ENCODE results near the gene NLRP6. TPM values are rescaled to one million over a fixed set of nuclear protein-coding genes. Genes with fewer than 3 reads are reported as not detected.
"Not testable (repeated sequence)": the region's sequence is repeated elsewhere in the genome, so short reads cannot be mapped to it uniquely, and the experiment has no call there.

The NLRP6 gene
- total and polyA plus RNA-seq, 2 donors from 2014 or later: 0.32 to 1.6 TPM

DNA sequence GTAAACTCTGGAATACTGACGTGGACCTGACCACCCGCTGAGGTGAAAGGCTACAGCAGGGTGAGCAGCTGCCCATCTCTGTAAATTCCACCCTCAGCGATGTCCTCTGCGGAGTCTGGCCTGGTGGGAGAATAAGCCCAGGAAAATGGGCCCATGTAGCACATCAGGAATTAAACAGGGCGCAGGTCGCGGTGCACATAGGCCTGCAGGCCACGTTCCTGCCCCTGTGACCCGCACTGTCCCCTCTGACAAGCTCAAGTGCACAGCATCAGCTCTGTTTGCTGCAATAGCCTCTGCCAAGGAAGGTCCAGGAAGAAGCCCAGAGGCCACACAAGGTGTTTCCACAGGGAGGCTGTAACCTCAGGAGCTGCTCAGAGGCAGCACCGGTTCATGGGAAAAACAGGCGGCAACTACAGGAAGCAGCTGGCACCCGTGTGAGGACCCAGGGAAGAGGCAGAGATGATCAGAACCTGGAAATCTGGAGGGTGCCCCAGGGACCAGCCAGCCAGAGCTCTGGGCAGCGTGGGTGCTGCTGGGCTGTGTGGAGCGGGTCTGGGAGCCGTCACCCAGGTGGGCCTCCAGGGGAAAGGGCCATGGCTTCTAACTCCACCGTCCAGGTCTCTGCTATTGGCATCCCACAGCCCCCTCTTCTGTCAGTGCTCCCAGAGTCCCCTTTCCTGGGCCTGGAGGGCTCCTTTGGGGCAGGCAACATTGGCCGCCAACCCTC is 28.6 kb downstream of the NLRP6 start:
- H3K27me3 ChIP-seq (ENCODE audit: control insufficient read depth, insufficient read depth, low read length): no peaks in the 10 kb centered on the region
- no peak overlapping the region for H3K9ac ChIP-seq (ENCODE audit: low read length in 3 of 3)
- H3K4me3 ChIP-seq (ENCODE audit: low read length in 3 of 3): no peak overlapping the region
- intact Hi-C loops (cut with DNase I): loop anchor here (10.0 kb wide), 1 partner anchor 48 kb away; no protein-coding TSS in a partner anchor
- peaks cover 0 to 13% (median 0%) of the 10 kb centered on the region in 3 donors for H3K4me1 ChIP-seq (ENCODE audit: control insufficient read depth in 2 of 3, insufficient read depth in 2 of 3, low read depth in 1 of 3, low read length in 3 of 3)
- FAIRE-seq (no peak), DNase-seq (peak in 1 of 5 donors; percentile 79)
- TF ChIP-seq CTCF (IDR thresholded peaks at IDR 0.05; ENCODE audit: borderline replicate concordance, extremely low read depth, insufficient read depth): no peak
- H3K9me3 ChIP-seq (ENCODE audit: control insufficient read depth in 2 of 3, insufficient read depth in 1 of 3, low read length in 3 of 3): no peaks in the 10 kb centered on the region
- H3K27ac ChIP-seq (ENCODE audit: low read depth in 2 of 2, low read length in 2 of 2): peak overlapping the region; percentile 78 to 95
- H3K36me3 ChIP-seq (ENCODE audit: control insufficient read depth in 2 of 3, insufficient read depth in 3 of 3, low read length in 3 of 3): no peaks in the 10 kb centered on the region

- DNase-seq: peak; percentile 89 to 96 (median 92)
- not testable (repeated sequence) for H3K36me3 ChIP-seq (ENCODE audit: control insufficient read depth in 2 of 3, insufficient read depth in 3 of 3, low read length in 3 of 3); H3K27me3 ChIP-seq (ENCODE audit: control insufficient read depth, insufficient read depth, low read length); FAIRE-seq; H3K9me3 ChIP-seq (ENCODE audit: control insufficient read depth in 2 of 3, insufficient read depth in 1 of 3, low read length in 3 of 3)
- H3K9ac ChIP-seq (ENCODE audit: low read length in 3 of 3): peak within 1 kb of the TSS; percentile 91 to 98 (median 93)
- peak within 1 kb of the TSS; percentile 88 to 97 (median 89) for H3K4me3 ChIP-seq (ENCODE audit: low read length in 3 of 3)
- peaks cover 0 to 17% (median under 1%) of the 10 kb centered on the region in 3 donors for H3K4me1 ChIP-seq (ENCODE audit: control insufficient read depth in 2 of 3, insufficient read depth in 2 of 3, low read depth in 1 of 3, low read length in 3 of 3)
- intact Hi-C loops (cut with DNase I): loop anchor here (10.0 kb wide), 1 partner anchor 47 kb away; no protein-coding TSS in a partner anchor
- H3K27ac ChIP-seq (ENCODE audit: low read depth in 2 of 2, low read length in 2 of 2): peak within 1 kb of the TSS; percentile 95 to 98
These were observed 29.8 kb downstream of the NLRP6 start, which contains the start of gene IFITM2 for GRCh38 chr11:307766-308708. IFITM2 (plus strand) TSS chr11:307816; CDS start chr11:308193, 377 bp downstream.

DNA sequence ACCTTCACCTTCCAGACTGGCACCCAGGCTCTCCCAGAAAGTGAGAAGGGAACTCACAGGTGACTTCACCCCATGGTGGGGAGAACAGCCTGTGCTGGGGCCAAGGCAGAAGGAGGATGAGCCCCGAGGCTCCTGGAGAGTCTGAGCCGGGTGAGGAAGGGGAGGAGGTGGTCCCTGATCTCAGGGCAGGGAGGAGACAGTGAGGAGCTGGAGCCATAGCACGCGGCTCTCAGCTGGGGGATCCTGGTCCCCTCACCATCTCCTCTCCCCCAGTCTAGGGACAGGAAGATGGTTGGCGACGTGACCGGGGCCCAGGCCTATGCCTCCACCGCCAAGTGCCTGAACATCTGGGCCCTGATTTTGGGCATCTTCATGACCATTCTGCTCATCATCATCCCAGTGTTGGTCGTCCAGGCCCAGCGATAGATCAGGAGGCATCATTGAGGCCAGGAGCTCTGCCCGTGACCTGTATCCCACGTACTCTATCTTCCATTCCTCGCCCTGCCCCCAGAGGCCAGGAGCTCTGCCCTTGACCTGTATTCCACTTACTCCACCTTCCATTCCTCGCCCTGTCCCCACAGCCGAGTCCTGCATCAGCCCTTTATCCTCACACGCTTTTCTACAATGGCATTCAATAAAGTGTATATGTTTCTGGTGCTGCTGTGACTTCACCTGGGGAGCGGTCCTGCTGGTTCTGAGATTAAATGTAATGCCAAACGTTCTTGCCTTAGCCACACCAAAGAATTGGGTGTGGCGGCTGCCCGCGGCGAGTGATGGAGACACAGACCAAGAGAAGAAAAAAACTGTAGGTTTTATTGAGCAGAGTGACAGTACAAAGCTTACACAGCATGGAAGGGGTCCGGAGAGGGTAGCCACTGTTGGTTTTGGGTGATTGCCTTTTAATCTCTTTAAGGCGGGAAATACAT is 30.8 kb downstream of the NLRP6 start:
- peak overlapping the region; percentile 50 to 89 (median 83) for H3K4me3 ChIP-seq (ENCODE audit: low read length in 3 of 3)
- H3K9me3 ChIP-seq (ENCODE audit: control insufficient read depth in 2 of 3, insufficient read depth in 1 of 3, low read length in 3 of 3); FAIRE-seq; H3K27me3 ChIP-seq (ENCODE audit: control insufficient read depth, insufficient read depth, low read length); H3K36me3 ChIP-seq (ENCODE audit: control insufficient read depth in 2 of 3, insufficient read depth in 3 of 3, low read length in 3 of 3): not testable (repeated sequence)
- peak overlapping the region; percentile 26 to 98 (median 67) for H3K9ac ChIP-seq (ENCODE audit: low read length in 3 of 3)
- peaks cover 2 to 23% (median 7%) of the 10 kb centered on the region in 3 donors for H3K4me1 ChIP-seq (ENCODE audit: control insufficient read depth in 2 of 3, insufficient read depth in 2 of 3, low read depth in 1 of 3, low read length in 3 of 3)
- intact Hi-C loops (cut with DNase I): loop anchor here (10.0 kb wide), 1 partner anchor 46 kb away; no protein-coding TSS in a partner anchor
- H3K27ac ChIP-seq (ENCODE audit: low read depth in 2 of 2, low read length in 2 of 2): peak overlapping the region; percentile 83 to 98
- peak in 1 of 5 donors; percentile 34 for DNase-seq

DNA sequence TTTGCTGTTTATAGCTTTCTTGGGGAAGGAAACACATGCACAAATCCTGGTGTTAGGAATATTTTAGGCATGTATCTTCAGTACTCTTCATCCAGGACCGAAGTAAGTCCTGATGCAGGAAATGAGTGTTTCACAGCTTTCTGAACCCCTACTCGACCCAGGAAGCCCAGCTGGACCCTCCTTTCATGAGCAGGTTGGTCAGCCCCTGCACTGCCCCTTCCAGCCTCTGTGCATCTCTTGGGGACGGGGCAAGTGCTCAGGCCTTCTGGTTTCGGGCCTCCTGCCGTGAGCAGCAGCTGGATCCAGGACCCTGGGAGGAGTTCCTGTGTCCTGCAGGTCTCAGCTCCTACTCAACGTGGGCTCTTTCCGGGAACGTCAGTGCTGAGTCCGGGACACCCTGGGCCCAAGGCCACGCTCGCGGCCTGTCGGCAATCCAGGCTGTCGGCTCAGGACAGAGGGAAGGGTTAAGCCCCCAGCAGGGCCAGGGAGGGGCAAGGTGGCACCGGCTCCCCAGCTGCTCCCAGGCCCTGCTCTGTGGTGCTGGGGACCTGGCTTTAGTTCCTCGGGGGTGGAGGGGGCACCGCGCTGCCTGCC is 31.9 kb downstream of the NLRP6 start:
- Histone ChIP-seq H3K4me3 (ENCODE audit: low read length in 3 of 3) (peak overlapping the region; percentile 50 to 89 (median 83)), H3K4me1 (ENCODE audit: control insufficient read depth in 2 of 3, insufficient read depth in 2 of 3, low read depth in 1 of 3, low read length in 3 of 3) (peaks cover 3 to 27% (median 7%) of the 10 kb centered on the region in 3 donors), H3K9ac (ENCODE audit: low read length in 3 of 3) (peak overlapping the region; percentile 26 to 98 (median 81)), H3K27ac (ENCODE audit: low read depth in 2 of 2, low read length in 2 of 2) (peak overlapping the region; percentile 83 to 98)
- FAIRE-seq; H3K36me3 ChIP-seq (ENCODE audit: control insufficient read depth in 2 of 3, insufficient read depth in 3 of 3, low read length in 3 of 3); H3K27me3 ChIP-seq (ENCODE audit: control insufficient read depth, insufficient read depth, low read length); H3K9me3 ChIP-seq (ENCODE audit: control insufficient read depth in 2 of 3, insufficient read depth in 1 of 3, low read length in 3 of 3): not testable (repeated sequence)
- intact Hi-C loops (cut with DNase I): loop anchor here (10.0 kb wide), 1 partner anchor 45 kb away; no protein-coding TSS in a partner anchor
- peak in 1 of 5 donors; percentile 51 for DNase-seq

- H3K4me3 ChIP-seq (ENCODE audit: low read length in 3 of 3); FAIRE-seq; H3K36me3 ChIP-seq (ENCODE audit: control insufficient read depth in 2 of 3, insufficient read depth in 3 of 3, low read length in 3 of 3); H3K27me3 ChIP-seq (ENCODE audit: control insufficient read depth, insufficient read depth, low read length); DNase-seq; intact Hi-C loops (cut with DNase I); H3K9me3 ChIP-seq (ENCODE audit: control insufficient read depth in 2 of 3, insufficient read depth in 1 of 3, low read length in 3 of 3): not testable (repeated sequence)
- Histone ChIP-seq H3K9ac (ENCODE audit: low read length in 3 of 3) (peak overlapping the region in 1 of 3 donors; percentile 51), H3K27ac (ENCODE audit: low read depth in 2 of 2, low read length in 2 of 2) (peak overlapping the region in 1 of 2 donors; percentile 34), H3K4me1 (ENCODE audit: control insufficient read depth in 2 of 3, insufficient read depth in 2 of 3, low read depth in 1 of 3, low read length in 3 of 3) (peaks cover 3 to 30% (median 7%) of the 10 kb centered on the region in 3 donors)
These were observed 33.0 kb downstream of the NLRP6 start for GRCh38 chr11:311013-311748.

All from kidney (tissue), 14 donors.